ENCODE measurements around the gene RRP15. TPM values are rescaled to one million over a fixed set of nuclear protein-coding genes. Genes with fewer than 3 reads are reported as not detected.

Gene RRP15
- total and polyA plus RNA-seq, 2 experiments from 2014 or later: 19.8 to 86.5 TPM

DNA sequence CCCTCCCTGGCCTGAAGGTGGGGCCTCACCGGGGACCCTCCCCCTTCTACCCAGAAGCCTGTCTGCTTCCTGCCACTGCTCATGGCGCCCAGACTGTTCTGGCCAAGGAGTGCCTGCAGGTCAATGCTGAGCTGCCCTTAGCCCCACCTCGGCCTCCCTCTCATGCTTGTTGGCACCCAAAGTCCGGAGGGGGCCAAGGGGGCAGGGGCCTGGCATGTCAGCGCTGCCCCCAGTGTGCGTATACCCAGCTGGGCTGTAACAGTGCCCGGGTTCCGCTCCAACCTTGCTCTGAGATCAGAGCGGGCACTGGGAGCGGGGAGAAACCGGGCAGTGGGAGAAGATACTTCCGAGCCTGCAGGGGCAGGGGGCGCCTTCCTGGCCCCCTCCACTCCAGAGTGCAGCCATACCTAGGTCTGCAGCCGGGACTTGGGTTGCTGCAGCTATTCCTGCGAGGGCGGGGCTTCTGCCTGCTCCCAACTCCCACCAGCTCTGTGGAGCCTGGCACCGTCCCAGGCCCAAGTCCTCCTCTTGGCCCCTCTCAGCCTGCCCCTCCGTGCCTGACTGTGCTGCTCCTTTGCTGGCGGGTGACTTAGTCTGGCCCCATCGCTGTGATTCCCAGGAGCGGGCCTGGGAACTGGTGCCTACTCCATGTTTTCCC is 38.6 kb downstream of the RRP15 start:
- Histone ChIP-seq H3K27ac (ENCODE audit: low read depth) (no peak overlapping the region), H3K4me3 (no peak overlapping the region), H3K79me2 (replicated peaks; ENCODE audit: insufficient read depth) (peaks cover 24% of the 10 kb centered on the region), H4K20me1 (replicated peaks; ENCODE audit: insufficient read depth) (no peaks in the 10 kb centered on the region), H3K4me2 (no peak overlapping the region), H2AFZ (no peak overlapping the region), H3K27me3 (ENCODE audit: insufficient read depth) (no peaks in the 10 kb centered on the region), H3K4me1 (ENCODE audit: insufficient read depth) (no peaks in the 10 kb centered on the region), H3F3A (replicated peaks; ENCODE audit: low read depth) (no peaks in the 10 kb centered on the region), H3K36me3 (ENCODE audit: insufficient read depth) (no peaks in the 10 kb centered on the region; the same call in 1 of the 2 replicates), H3K9me2 (ENCODE audit: insufficient read depth) (no peaks in the 10 kb centered on the region)
- no peak overlapping the region for H3K4me3 Mint-ChIP-seq
- peak; percentile 34; the same call in 2 of the 3 replicates for ATAC-seq
- H3K4me1 Mint-ChIP-seq: no peaks in the 10 kb centered on the region; the same call in 2 of the 3 replicates
- no peak for DNase-seq (ENCODE audit: low spot score)
- H3K27ac Mint-ChIP-seq: no peak overlapping the region
- peaks cover 3% of the 10 kb centered on the region for H3K27me3 Mint-ChIP-seq (ENCODE audit: insufficient read depth, low read depth, poor library complexity)
- H3K9me3 Mint-ChIP-seq: no peaks in the 10 kb centered on the region
- TF ChIP-seq STAT1 (IDR thresholded peaks at IDR 0.05; ENCODE audit: unreplicated experiment) (no peak), JUNB (IDR thresholded peaks at IDR 0.05; ENCODE audit: unreplicated experiment) (no peak), CREB1 (CRISPR knock-in tag; IDR thresholded peaks at IDR 0.05; ENCODE audit: low read depth) (no peak), ZNF114 (CRISPR knock-in tag; IDR thresholded peaks at IDR 0.05) (no peak), EZH2phosphoT487 (IDR thresholded peaks at IDR 0.05; ENCODE audit: unreplicated experiment) (no peak), EZH2 (IDR thresholded peaks at IDR 0.05; ENCODE audit: low read depth, unreplicated experiment) (no peak), NANOG (IDR thresholded peaks at IDR 0.05; ENCODE audit: borderline replicate concordance) (no peak), POLR2AphosphoS5 (IDR thresholded peaks at IDR 0.05; ENCODE audit: low read depth) (no peak)
- TF ChIP-seq, protein P1, sequence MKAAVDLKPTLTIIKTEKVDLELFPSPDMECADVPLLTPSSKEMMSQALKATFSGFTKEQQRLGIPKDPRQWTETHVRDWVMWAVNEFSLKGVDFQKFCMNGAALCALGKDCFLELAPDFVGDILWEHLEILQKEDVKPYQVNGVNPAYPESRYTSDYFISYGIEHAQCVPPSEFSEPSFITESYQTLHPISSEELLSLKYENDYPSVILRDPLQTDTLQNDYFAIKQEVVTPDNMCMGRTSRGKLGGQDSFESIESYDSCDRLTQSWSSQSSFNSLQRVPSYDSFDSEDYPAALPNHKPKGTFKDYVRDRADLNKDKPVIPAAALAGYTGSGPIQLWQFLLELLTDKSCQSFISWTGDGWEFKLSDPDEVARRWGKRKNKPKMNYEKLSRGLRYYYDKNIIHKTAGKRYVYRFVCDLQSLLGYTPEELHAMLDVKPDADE (IDR thresholded peaks at IDR 0.05): no peak
- TF ChIP-seq, protein P2, sequence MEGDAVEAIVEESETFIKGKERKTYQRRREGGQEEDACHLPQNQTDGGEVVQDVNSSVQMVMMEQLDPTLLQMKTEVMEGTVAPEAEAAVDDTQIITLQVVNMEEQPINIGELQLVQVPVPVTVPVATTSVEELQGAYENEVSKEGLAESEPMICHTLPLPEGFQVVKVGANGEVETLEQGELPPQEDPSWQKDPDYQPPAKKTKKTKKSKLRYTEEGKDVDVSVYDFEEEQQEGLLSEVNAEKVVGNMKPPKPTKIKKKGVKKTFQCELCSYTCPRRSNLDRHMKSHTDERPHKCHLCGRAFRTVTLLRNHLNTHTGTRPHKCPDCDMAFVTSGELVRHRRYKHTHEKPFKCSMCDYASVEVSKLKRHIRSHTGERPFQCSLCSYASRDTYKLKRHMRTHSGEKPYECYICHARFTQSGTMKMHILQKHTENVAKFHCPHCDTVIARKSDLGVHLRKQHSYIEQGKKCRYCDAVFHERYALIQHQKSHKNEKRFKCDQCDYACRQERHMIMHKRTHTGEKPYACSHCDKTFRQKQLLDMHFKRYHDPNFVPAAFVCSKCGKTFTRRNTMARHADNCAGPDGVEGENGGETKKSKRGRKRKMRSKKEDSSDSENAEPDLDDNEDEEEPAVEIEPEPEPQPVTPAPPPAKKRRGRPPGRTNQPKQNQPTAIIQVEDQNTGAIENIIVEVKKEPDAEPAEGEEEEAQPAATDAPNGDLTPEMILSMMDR (conservative IDR thresholded peaks at IDR 0.05; ENCODE audit: low read depth in 2 of 2): no peak
- H3K36me3 Mint-ChIP-seq (ENCODE audit: low read depth): peaks cover 35% of the 10 kb centered on the region

DNA sequence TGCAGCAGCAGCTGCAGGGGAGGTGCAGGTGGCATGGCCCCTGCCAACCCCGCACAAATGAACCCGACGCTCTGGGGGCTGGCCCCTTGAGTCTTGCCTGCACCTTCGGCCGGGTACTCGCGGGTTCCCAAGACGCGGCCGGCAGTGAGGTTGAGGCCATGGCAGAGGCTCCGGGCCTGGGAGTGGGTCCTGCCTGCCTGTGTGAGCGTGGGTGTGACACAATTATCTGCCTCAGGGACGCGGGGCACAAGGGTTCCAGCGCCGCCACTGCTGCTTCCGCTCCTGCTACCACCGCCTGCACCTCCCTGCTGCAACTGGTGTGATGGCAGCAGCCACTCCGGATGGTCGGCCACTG is 39.1 kb downstream of the RRP15 start:
- H3K4me1 ChIP-seq (ENCODE audit: insufficient read depth): no peaks in the 10 kb centered on the region
- H3K36me3 ChIP-seq (ENCODE audit: insufficient read depth): no peaks in the 10 kb centered on the region; the same call in 1 of the 2 replicates
- no peak overlapping the region for H3K27ac ChIP-seq (ENCODE audit: low read depth)
- H3K27me3 ChIP-seq (ENCODE audit: insufficient read depth): no peaks in the 10 kb centered on the region
- no peak overlapping the region for H3K4me3 ChIP-seq
- DNase-seq (ENCODE audit: low spot score) (no peak), ATAC-seq (no peak)
- H3K4me2 ChIP-seq: no peak overlapping the region
- peaks cover 24% of the 10 kb centered on the region for H3K79me2 ChIP-seq (replicated peaks; ENCODE audit: insufficient read depth)
- Mint-ChIP-seq H3K27ac (no peak overlapping the region), H3K36me3 (ENCODE audit: low read depth) (peaks cover 31% of the 10 kb centered on the region), H3K4me3 (no peak overlapping the region), H3K4me1 (no peaks in the 10 kb centered on the region; the same call in 2 of the 3 replicates), H3K27me3 (ENCODE audit: insufficient read depth, low read depth, poor library complexity) (peaks cover 3% of the 10 kb centered on the region), H3K9me3 (no peaks in the 10 kb centered on the region)
- H3F3A ChIP-seq (replicated peaks; ENCODE audit: low read depth): no peaks in the 10 kb centered on the region
- H4K20me1 ChIP-seq (replicated peaks; ENCODE audit: insufficient read depth): no peaks in the 10 kb centered on the region
- no peaks in the 10 kb centered on the region for H3K9me2 ChIP-seq (ENCODE audit: insufficient read depth)
- no peak for TF ChIP-seq ZNF114 (CRISPR knock-in tag; IDR thresholded peaks at IDR 0.05)
- H2AFZ ChIP-seq: no peak overlapping the region
